NCI-H345 treated with DMSO at 0.1 percent for 48 hours (cell line): ENCODE data around the gene HOXA3.

Source experiments
- DNase-seq: peaks from one replicate; lab custom pipeline; 2025; ENCODE audit not compliant: unreplicated experiment; lab: John Stamatoyannopoulos, UW

The HOXA3 gene

GRCh38 chr7:27106181-27106900 lies 46.0 kb downstream of the HOXA3 start:
- DNase-seq = no peak

DNA sequence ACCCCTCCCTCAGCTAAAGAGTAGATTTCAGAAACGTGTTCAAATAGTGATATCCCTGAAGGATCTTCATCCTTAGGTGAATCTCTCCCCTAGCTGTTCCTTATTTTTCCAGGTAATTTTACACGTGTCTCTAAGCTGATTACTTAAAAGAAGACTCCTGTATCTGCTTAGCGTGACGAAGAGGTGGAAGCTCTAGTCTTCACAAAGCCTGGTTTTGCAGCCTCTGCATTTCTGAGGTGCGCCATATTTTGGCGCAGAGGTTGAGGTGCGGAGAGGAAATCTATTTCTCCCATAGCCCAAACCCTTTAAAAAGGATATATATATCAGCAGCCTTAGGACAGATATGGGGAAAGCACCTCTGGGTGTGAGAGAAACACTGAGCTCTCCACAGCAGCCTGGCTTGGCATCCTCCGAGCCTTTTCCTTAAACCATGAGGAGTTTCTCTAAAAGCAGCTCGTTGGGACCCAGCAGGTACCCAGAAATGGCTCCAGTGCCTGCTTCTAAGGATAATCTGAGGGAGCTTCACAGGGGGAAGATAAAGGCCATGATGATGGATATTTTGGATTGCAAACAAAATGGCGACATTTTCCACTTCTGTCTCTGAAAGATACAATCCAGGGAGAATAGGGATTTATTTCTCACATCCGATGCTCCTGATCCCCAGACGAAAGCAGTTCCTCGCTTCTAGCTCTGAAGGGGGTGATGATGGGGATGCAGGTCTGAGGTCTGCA lies 46.9 kb downstream of the HOXA3 start:
- no peak for DNase-seq

GRCh38 chr7:27104341-27105058 lies 47.9 kb downstream of the HOXA3 start:
- no peak for DNase-seq

DNA sequence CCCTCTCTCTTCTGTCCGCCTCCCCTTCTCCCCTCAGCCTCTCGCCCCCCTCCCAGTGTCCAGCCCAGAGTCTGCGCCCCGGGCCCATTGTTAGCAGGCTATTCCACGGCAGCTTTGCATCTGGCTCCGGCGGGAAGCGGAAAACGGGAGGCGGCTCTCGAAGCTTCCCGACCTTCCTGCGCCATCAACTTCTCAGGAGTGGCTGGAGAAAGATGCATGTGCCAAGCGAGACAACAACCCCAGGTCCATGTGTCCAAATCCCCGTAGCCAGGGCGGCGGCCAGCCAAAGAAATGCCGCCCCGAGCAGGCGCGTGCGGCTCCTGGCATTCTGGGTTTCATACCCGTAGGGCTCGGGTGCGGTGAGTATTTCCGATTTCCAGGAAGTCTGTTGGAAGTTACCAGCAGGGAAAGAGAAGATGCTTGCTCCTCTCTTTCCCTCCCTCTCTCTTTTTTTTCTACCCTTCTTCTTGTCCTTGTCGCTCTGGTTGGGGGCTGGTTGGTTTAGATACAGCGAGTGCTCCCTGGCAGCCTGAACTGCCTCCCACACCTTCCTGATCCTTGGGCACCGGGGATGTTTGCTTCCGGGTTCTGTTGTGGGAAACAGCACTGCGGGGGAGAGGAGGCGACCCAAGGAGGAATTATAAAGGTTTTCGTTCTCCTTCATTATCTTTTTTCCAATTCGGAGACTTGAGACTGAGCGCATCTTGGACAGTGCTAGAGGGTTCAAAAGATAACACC lies 48.7 kb downstream of the HOXA3 start:
- no peak for DNase-seq

DNA sequence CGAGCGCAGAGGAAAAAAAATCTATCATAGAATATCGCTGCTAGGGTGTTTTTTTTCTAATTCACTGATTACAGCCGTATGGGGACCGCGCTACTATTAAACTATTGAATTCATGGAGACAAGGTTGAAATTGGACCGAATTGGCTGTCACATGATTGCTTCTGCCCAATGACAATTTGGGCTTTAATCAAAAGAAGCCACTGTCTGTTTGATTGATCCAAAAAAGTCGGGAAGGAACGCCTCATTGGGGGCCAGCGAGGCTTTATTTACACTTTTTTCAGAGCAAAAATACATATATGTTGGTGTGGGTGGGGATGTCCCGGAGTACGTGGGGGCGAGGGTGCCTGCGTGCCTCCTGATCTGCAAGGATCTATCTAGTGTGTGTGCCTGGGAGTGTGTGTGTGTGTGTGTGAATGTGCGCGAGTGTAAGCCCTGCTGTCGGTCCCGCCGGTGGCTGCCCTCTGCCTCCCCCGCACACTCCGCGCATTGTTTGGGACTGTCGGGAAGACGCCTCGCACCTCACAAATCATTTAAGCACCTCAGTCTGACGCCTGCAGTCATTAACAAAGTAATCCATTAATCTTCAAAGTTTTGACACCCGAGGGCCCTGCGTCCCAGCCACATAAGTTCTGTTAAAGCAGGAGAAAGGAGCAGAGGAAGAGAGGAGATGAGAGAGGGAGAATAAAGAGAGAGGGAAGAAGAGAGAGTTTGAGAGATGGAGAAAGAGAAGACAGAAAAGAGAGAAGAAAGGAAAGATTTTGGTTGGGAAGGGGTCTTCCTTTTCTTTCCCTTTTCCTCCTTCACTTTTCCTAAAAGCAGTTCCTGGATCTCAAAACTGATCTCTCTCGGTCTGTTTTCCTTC lies 49.6 kb downstream of the HOXA3 start, which contains the start of gene HOXA2:
Gene HOXA2, minus strand, starts transcription at position 103 of the 862 bp plus-strand sequence. CDS start 183 bp downstream, outside the sequence.
- no peak for DNase-seq

GRCh38 chr7:27101957-27102580 lies 50.3 kb downstream of the HOXA3 start:
- no peak for DNase-seq

- no peak for DNase-seq
These were observed 51.0 kb downstream of the HOXA3 start for GRCh38 chr7:27101171-27101956.

DNA sequence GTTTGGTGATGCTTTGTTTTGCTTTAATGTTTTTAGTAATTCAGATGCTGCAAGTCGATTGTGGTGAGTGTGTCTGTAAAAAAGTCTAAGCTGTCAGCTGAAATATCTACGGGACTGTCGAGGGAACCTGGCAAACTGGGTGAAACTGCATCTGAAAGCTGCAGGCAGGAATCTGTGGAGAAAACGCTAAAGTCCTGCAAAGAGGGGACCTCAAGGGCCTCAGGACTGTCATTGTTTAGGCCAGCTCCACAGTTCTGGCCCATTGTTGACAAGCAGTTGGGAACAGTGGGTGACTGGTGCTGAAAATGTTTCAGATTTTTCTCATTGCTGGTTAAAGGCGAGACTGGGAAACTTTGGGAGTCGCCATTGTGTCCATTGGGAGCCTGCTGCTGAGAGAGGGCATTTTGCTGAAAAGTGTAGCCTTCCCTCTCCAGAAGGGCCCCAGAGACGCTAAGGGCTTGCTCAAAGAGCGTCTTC lies 51.7 kb downstream of the HOXA3 start:
- no peak for DNase-seq

- DNase-seq = no peak
These were observed 52.7 kb downstream of the HOXA3 start for GRCh38 chr7:27099453-27100370.

DNA sequence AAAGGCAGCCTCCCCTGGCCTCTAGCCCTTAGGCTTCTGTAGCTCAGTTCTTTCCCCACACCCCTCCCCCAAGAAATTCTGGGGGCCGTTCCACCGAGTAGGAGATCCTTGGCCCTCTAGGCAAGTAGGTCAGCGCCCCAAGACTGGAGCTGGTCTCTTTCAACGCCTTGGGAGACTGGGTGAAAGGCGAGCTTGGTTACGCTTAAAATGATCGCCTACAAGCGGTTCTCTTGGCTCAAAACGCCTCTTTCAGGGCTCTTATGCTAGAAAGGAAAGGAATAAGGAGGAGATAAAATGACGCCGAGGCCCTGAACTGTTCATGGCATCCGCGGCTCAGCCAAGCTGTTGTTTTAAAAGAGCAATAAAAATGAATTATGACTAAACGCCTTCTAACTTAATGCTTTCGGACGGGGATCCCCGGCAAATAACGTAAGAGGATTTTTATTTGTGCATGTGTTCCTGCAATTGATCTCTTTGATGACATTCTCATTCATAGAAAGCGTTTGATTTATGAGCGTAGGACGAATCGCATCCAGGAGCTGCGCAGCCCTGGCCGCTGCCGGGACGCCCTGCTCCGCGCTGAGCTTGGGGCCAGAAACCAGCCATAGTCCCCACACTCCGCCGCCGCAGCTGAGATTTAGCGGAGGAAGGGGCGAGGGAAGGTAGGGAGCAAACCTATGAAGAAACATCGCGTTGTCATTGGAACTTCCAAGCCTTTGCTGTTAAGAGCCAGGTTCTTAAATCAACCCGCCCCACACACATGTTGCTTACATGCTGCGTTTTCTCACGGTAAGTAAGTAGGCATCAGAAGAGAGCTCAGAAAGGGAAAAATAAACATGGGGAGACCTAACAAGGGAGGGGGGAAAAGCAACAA lies 53.6 kb downstream of the HOXA3 start:
- no peak for DNase-seq

- no peak for DNase-seq
These were observed 54.5 kb downstream of the HOXA3 start for GRCh38 chr7:27097686-27098577.

DNA sequence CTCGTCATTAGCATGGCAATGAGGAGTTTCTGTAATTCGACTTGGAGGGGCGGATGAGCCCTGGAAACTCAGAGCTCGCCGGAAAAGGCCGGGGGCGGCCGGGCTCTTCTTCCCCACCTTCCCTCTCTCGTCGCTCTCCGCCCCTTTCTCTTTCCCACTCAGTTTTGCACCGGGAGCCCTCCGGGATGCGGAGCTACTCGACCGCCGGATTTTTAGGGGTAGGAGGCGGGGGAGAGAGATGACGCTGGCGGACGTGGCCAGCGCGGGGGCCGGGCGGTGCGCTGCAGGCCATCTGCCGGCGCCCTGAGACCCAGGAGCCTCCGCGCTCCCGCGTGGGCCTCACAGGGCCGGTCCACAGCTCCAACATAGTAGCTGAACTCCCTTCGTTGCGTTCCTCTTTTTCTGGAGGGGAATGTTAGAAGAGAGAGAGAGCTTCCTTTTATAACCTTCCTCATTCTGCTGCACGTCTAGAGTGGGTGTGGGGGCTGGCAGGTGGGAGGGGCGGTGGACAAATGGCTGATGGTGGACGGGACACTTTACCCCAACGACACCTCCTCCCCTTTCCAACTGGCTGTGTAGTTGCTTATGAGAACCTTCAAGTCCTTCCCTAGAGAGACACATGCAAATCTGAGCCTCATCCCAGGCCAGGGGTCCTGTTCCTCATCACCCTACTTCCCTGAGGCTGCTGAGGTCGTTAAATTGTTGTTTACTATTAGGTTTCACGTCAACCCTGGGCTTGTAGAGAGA lies 55.4 kb downstream of the HOXA3 start:
- no peak for DNase-seq

DNA sequence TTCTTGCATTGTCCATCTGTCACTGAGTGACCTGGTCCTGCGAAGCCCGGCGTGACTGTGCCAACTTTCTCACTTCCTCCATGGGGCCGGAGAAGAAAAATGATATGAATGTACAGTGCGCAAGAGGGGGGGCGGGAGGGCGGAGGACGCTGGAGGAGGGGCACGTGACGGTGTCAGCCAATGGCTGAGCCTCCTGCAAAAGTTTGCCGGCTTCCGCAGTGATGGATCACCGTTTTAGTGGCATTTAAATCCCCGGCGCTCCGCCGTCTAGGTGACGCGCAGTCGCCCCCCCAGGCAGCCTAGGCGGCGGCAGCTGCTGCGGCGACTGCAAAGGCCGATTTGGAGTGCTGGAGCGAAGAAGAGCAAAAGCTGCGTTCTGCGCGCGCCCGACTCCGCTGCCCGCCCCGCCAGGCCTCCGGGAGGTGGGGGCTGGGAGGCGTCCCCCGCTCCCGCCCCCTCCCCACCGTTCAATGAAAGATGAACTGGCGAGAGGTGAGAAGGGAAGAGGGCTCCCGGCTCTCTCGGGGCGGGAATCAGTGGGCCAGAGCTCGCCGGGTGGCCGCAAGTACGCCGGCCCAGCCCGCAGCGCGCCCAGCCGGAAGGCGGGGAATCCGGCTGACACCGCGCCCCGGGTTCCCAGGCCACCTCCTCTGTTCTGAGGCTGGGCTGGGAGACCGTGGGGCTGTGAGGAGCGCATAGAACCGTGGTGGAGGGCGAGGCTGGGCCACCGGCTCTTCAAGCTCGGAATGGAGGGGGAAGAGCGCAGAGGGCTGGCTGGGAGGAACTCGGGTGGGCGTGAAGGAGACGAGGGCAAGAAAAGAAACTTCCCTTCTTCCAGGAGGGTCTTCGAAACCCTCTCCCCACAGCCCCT lies 56.3 kb downstream of the HOXA3 start, which contains the start of gene HOXA1:
Gene HOXA1, minus strand, starts transcription at position 104 of the 871 bp plus-strand sequence. Its CDS starts 88 bp downstream, at position 16.
- DNase-seq = peak; percentile 79
